T-cell (primary cell): Measurements from ENCODE around the gene ZNF830. TPM values are rescaled to one million over a fixed set of nuclear protein-coding genes. Genes with fewer than 3 reads are reported as not detected.
A peak's percentile ranks its signal among the peaks of the same experiment; 100 is the strongest.

Experiments used
- ATAC-seq, 4 experiments: fragments of 200-7000 bp in 3 of 4; fragments of 150-1000 bp in 1 of 4; cut with Tn5 transposase; replicated peaks in 1 of 4; 1 replicate in 3 of 4; 2 replicates in 1 of 4; pipeline ENCODE4 v1.10.0; 2021; ENCODE audit warnings: moderate library complexity in 3 of 4, mild to moderate bottlenecking in 2 of 4, moderate number of reproducible peaks in 1 of 4
- CTCF ChIA-PET, 2 donors: fragments of 300-600 bp; sonication (Branson Sonifier 250); formaldehyde crosslinking; loops; one replicate each; lab custom pipeline; 2022; ENCODE audit warnings: antibody characterized with exemption in 2 of 2; lab: Charles Lee
- POLR2A ChIA-PET, 2 donors: fragments of 300-600 bp; sonication (Branson Sonifier 250); formaldehyde crosslinking; loops; one replicate each; lab custom pipeline; 2022; ENCODE audit warnings: antibody characterized with exemption in 2 of 2; lab: Charles Lee
- DNase-seq, 35 experiments: peaks; one replicate each; pipeline versions ENCODE4 v3.0.0 to v3.0.0-alpha.2; 2013 to 2023
- H3K27ac ChIP-seq: one replicate; pipeline ENCODE4 v1.5.1; 2013; ENCODE audit warnings: low read length
- H3K27me3 ChIP-seq, 2 experiments: replicated peaks in 1 of 2; 1 replicate in 1 of 2; 2 replicates in 1 of 2; pipeline versions ENCODE4 v1.6.1 to v1.7.0; 2013; ENCODE audit warnings: low read length in 1 of 2, mixed read lengths in 1 of 2; ENCODE audit not compliant: control insufficient read depth in 2 of 2, insufficient read depth in 2 of 2; ENCODE audit errors: extremely low read depth in 1 of 2
- H3K36me3 ChIP-seq, 2 donors: 1 replicate in 1 of 2; 2 replicates in 1 of 2; pipeline versions ENCODE4 v1.6.1 to v1.7.0; 2013; ENCODE audit warnings: low read length in 1 of 2; ENCODE audit not compliant: control insufficient read depth in 2 of 2, insufficient read depth in 1 of 2; ENCODE audit errors: extremely low read depth in 1 of 2
- H3K4me1 ChIP-seq, 2 experiments: 1 replicate in 1 of 2; 2 replicates in 1 of 2; pipeline versions ENCODE4 v1.6.1 to v1.7.0; 2013; ENCODE audit warnings: low read length in 2 of 2, mixed read lengths in 1 of 2; ENCODE audit not compliant: insufficient read depth in 2 of 2, control insufficient read depth in 1 of 2; ENCODE audit errors: extremely low read depth in 1 of 2
- H3K4me3 ChIP-seq, 2 donors: 1 replicate in 1 of 2; 2 replicates in 1 of 2; pipeline versions ENCODE4 v1.5.1 to v1.7.0; 2013; ENCODE audit warnings: mild to moderate bottlenecking in 2 of 2, low read length in 1 of 2, moderate library complexity in 1 of 2; ENCODE audit not compliant: control insufficient read depth in 1 of 2; ENCODE audit errors: extremely low read depth in 1 of 2
- H3K9me3 ChIP-seq: 2 replicates; pipeline ENCODE4 v1.7.0; 2013
- H3K27ac Mint-ChIP-seq, 2 donors: one replicate each; pipeline ENCODE4 v1.8.0; 2020 to 2021; ENCODE audit warnings: mild to moderate bottlenecking in 2 of 2, mixed read lengths in 2 of 2
- H3K27me3 Mint-ChIP-seq, 2 donors: one replicate each; pipeline ENCODE4 v1.8.0; 2021 to 2022; ENCODE audit warnings: mixed read lengths in 2 of 2
- H3K36me3 Mint-ChIP-seq: one replicate; pipeline ENCODE4 v1.8.0; 2021; ENCODE audit warnings: mixed read lengths
- H3K4me1 Mint-ChIP-seq, 3 donors: one replicate each; pipeline ENCODE4 v1.8.0; 2020 to 2022; ENCODE audit warnings: mixed read lengths in 3 of 3, mild to moderate bottlenecking in 1 of 3
- H3K4me3 Mint-ChIP-seq, 3 donors: one replicate each; pipeline ENCODE4 v1.8.0; 2020 to 2022; ENCODE audit warnings: mild to moderate bottlenecking in 3 of 3, mixed read lengths in 3 of 3, moderate library complexity in 3 of 3
- H3K9me3 Mint-ChIP-seq, 3 donors: one replicate each; pipeline ENCODE4 v1.8.0; 2020 to 2022; ENCODE audit warnings: mixed read lengths in 3 of 3
- WGBS: methylation state at CpG from one replicate; pipeline ENCODE4 v1.1.5; 2013; ENCODE audit warnings: missing lambda C conversion rate; ENCODE audit not compliant: insufficient coverage; 5-methylcytosine and 5-hydroxymethylcytosine counted together
- total RNA-seq, 35 experiments: library from RNA in 6 of 35; stranded (reverse) in 6 of 35; fragments of 120-200 nt in 1 of 35; gene quantifications; one replicate each; pipeline versions ENCODE4 v1.2.1 to v1.2.4 and lab custom pipeline; 2013 to 2026

The ZNF830 gene
- total RNA-seq, 5 donors from 2014 or later (not counting 1 experiment from before 2014, with no cell fraction given): 35.4 to 42.3 (median 38.0) TPM

- no peak for ATAC-seq
- Histone ChIP-seq H3K36me3 (peaks cover 15 to 75% of the 10 kb centered on the region in 2 donors), H3K4me1 (no peaks in the 10 kb centered on the region), H3K9me3 (no peaks in the 10 kb centered on the region), H3K27me3 (no peaks in the 10 kb centered on the region), H3K4me3 (no peak overlapping the region), H3K27ac (no peak overlapping the region)
- DNase-seq: no peak
- POLR2A ChIA-PET: interaction anchor here in 1 of 2 donors (0.6 to 0.7 kb wide), 2 partner anchors 16 to 831 kb away, joined by 3 to 5 read pairs; no protein-coding TSS in a partner anchor
- Mint-ChIP-seq H3K4me1 (peaks cover 22 to 31% (median 25%) of the 10 kb centered on the region in 3 donors), H3K36me3 (peaks cover 68% of the 10 kb centered on the region), H3K9me3 (no peaks in the 10 kb centered on the region), H3K27ac (no peak overlapping the region), H3K27me3 (no peaks in the 10 kb centered on the region), H3K4me3 (no peak overlapping the region)
- WGBS: 100% methylated on average over 1 of the region's 2 CpGs
- CTCF ChIA-PET: interaction anchor here in 1 of 2 donors (0.7 kb wide), 1 partner anchor 11 kb away, joined by 3 read pairs; no protein-coding TSS in a partner anchor
Measured at GRCh38 chr17:34988644-34989043, 27.3 kb downstream of the ZNF830 start.

GRCh38 chr17:34989473-34989872 lies 28.1 kb downstream of the ZNF830 start:
- Mint-ChIP-seq H3K4me3 (no peak overlapping the region), H3K36me3 (peaks cover 73% of the 10 kb centered on the region), H3K27me3 (no peaks in the 10 kb centered on the region), H3K4me1 (peaks cover 14 to 23% (median 16%) of the 10 kb centered on the region in 3 donors), H3K27ac (no peak overlapping the region), H3K9me3 (no peaks in the 10 kb centered on the region)
- H3K27me3 ChIP-seq: no peaks in the 10 kb centered on the region
- no peaks in the 10 kb centered on the region for H3K9me3 ChIP-seq
- peaks cover 19 to 80% of the 10 kb centered on the region in 2 donors for H3K36me3 ChIP-seq
- ATAC-seq: no peak
- POLR2A ChIA-PET: no interaction called here
- no peak overlapping the region for H3K4me3 ChIP-seq
- CTCF ChIA-PET: no interaction called here
- no peak overlapping the region for H3K27ac ChIP-seq
- no peaks in the 10 kb centered on the region for H3K4me1 ChIP-seq
- DNase-seq: no peak
- 98% methylated on average over 7 of the region's 10 CpGs for WGBS

- ATAC-seq (no peak), DNase-seq (no peak)
- Mint-ChIP-seq H3K4me1 (peaks cover 9% of the 10 kb centered on the region in 3 donors), H3K36me3 (peaks cover 71% of the 10 kb centered on the region), H3K27me3 (no peaks in the 10 kb centered on the region), H3K27ac (no peak overlapping the region), H3K4me3 (no peak overlapping the region), H3K9me3 (no peaks in the 10 kb centered on the region)
- H3K4me1 ChIP-seq: no peaks in the 10 kb centered on the region
- H3K36me3 ChIP-seq: peaks cover 19 to 91% of the 10 kb centered on the region in 2 donors
- CTCF ChIA-PET: interaction anchor here (0.6 to 0.7 kb wide), 2 partner anchors 50 to 125 kb away, joined by 3 to 4 read pairs; no protein-coding TSS in a partner anchor
- no peaks in the 10 kb centered on the region for H3K27me3 ChIP-seq
- 77% methylated on average over 4 of the region's 6 CpGs for WGBS
- no peak overlapping the region for H3K4me3 ChIP-seq
- H3K27ac ChIP-seq: no peak overlapping the region
- POLR2A ChIA-PET: interaction anchor here in 1 of 2 donors (0.5 kb wide), 1 partner anchor 8 kb away, joined by 5 read pairs; no protein-coding TSS in a partner anchor
- H3K9me3 ChIP-seq: no peaks in the 10 kb centered on the region
Measured at GRCh38 chr17:34990921-34991365, 29.6 kb downstream of the ZNF830 start.

GRCh38 chr17:34991606-34992005 lies 30.3 kb downstream of the ZNF830 start:
- no CpG with 5 or more reads among the region's 3 CpGs for WGBS
- ATAC-seq (no peak), DNase-seq (no peak)
- H3K36me3 Mint-ChIP-seq: peaks cover 70% of the 10 kb centered on the region
- peaks cover 4 to 8% (median 7%) of the 10 kb centered on the region in 3 donors for H3K4me1 Mint-ChIP-seq
- no peaks in the 10 kb centered on the region for H3K9me3 Mint-ChIP-seq
- ChIA-PET CTCF (interaction anchor here in 1 of 2 donors (0.6 kb wide), 1 partner anchor 124 kb away, joined by 4 read pairs; no protein-coding TSS in a partner anchor), POLR2A (interaction anchor here in 1 of 2 donors (0.5 to 0.6 kb wide), 2 partner anchors 9 to 14 kb away, joined by 4 to 5 read pairs; no protein-coding TSS in a partner anchor)
- H3K27me3 Mint-ChIP-seq: no peaks in the 10 kb centered on the region
- no peaks in the 10 kb centered on the region for H3K9me3 ChIP-seq
- peaks cover 19 to 93% of the 10 kb centered on the region in 2 donors for H3K36me3 ChIP-seq
- no peak overlapping the region for H3K27ac Mint-ChIP-seq
- no peak overlapping the region for H3K4me3 Mint-ChIP-seq
- H3K27ac ChIP-seq: no peak overlapping the region
- H3K27me3 ChIP-seq: no peaks in the 10 kb centered on the region
- H3K4me3 ChIP-seq: no peak overlapping the region
- no peaks in the 10 kb centered on the region for H3K4me1 ChIP-seq

- H3K36me3 ChIP-seq: peaks cover 19 to 95% of the 10 kb centered on the region in 2 donors
- H3K27me3 Mint-ChIP-seq: no peaks in the 10 kb centered on the region
Measured at GRCh38 chr17:34993031-34993430, 31.7 kb downstream of the ZNF830 start.

GRCh38 chr17:34996422-34997285 lies 35.3 kb downstream of the ZNF830 start:
- Mint-ChIP-seq H3K4me1 (peaks cover 6 to 7% (median 6%) of the 10 kb centered on the region in 3 donors), H3K4me3 (no peak overlapping the region), H3K27me3 (no peaks in the 10 kb centered on the region), H3K9me3 (no peaks in the 10 kb centered on the region), H3K27ac (peak overlapping the region in 1 of 2 donors; percentile 16), H3K36me3 (peaks cover 46% of the 10 kb centered on the region)
- DNase-seq: no peak
- no peak overlapping the region for H3K4me3 ChIP-seq
- POLR2A ChIA-PET: interaction anchor here in 1 of 2 donors (1.1 kb wide), 1 partner anchor 14 kb away, joined by 3 read pairs; no protein-coding TSS in a partner anchor
- no peaks in the 10 kb centered on the region for H3K27me3 ChIP-seq
- peaks cover 0 to 8% of the 10 kb centered on the region in 2 experiments for H3K4me1 ChIP-seq
- no peak for ATAC-seq
- 100% methylated on average over 2 of the region's 3 CpGs for WGBS
- H3K36me3 ChIP-seq: peaks cover 9 to 80% of the 10 kb centered on the region in 2 donors
- no peaks in the 10 kb centered on the region for H3K9me3 ChIP-seq
- CTCF ChIA-PET: interaction anchor here (0.6 to 1.2 kb wide), 4 partner anchors 93 to 265 kb away, joined by 3 read pairs; no protein-coding TSS in a partner anchor
- H3K27ac ChIP-seq: no peak overlapping the region

More at GRCh38 chr17:34993031-34993430, 31.7 kb downstream of the ZNF830 start:
- CTCF ChIA-PET: interaction anchor here in 1 of 2 donors (0.7 kb wide), 1 partner anchor 98 kb away, joined by 3 read pairs; no protein-coding TSS in a partner anchor
- Histone ChIP-seq H3K27me3 (no peaks in the 10 kb centered on the region), H3K4me3 (no peak overlapping the region), H3K27ac (no peak overlapping the region), H3K4me1 (peaks cover 0 to 1% of the 10 kb centered on the region in 2 experiments), H3K9me3 (no peaks in the 10 kb centered on the region)
- DNase-seq (no peak), ATAC-seq (no peak)
- POLR2A ChIA-PET: interaction anchor here in 1 of 2 donors (0.6 kb wide), 1 partner anchor 30 kb away, joined by 3 read pairs; no protein-coding TSS in a partner anchor
- peaks cover 63% of the 10 kb centered on the region for H3K36me3 Mint-ChIP-seq
- no peaks in the 10 kb centered on the region for H3K9me3 Mint-ChIP-seq
- no peak overlapping the region for H3K4me3 Mint-ChIP-seq
- H3K4me1 Mint-ChIP-seq: peaks cover 5 to 7% (median 6%) of the 10 kb centered on the region in 3 donors
- WGBS: 56% methylated on average over 1 of the region's 2 CpGs
- H3K27ac Mint-ChIP-seq: no peak overlapping the region
